Measurements from ENCODE around the gene FIGNL2. TPM values are rescaled to one million over a fixed set of nuclear protein-coding genes. Genes with fewer than 3 reads are reported as not detected.

FIGNL2 gene
- total RNA-seq, 1 experiment from 2014 or later, result not detected

DNA sequence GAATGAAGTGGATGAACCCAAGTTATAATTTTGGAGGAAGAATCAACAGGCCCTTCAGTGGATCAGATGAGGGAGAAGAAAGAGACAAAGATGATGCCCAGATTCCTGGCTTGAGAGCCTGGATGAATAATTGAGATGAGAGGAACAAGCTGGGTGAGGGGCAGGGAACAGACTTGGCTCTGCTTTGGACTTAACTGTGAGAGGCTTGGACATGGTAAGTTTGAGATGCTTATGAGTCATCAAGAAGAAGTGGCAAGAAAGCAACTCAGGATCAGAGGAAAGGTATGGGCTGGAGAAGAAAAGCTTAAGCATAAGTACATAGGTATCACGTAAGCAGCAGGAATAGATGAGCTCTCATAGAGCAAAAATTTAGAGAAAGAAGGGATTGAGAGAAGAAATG lies 55.3 kb downstream of the FIGNL2 start:
- Mint-ChIP-seq H3K36me3 (ENCODE audit: insufficient read depth, unreplicated experiment) (no peaks in the 10 kb centered on the region), H3K9me3 (ENCODE audit: unreplicated experiment) (no peaks in the 10 kb centered on the region), H3K27ac (ENCODE audit: low read depth, unreplicated experiment) (no peak overlapping the region), H3K4me3 (ENCODE audit: unreplicated experiment) (no peak overlapping the region), H3K4me1 (ENCODE audit: insufficient read depth, unreplicated experiment) (peaks cover 4% of the 10 kb centered on the region), H3K27me3 (ENCODE audit: insufficient read depth, unreplicated experiment) (no peaks in the 10 kb centered on the region)
- peak; percentile 9 for DNase-seq (ENCODE audit: unreplicated experiment)
- ChIA-PET CTCF (no interaction called here), POLR2A (no interaction called here)
- no TSS peak for BruUV-seq (replicated peaks)
- TF ChIP-seq, protein P1, sequence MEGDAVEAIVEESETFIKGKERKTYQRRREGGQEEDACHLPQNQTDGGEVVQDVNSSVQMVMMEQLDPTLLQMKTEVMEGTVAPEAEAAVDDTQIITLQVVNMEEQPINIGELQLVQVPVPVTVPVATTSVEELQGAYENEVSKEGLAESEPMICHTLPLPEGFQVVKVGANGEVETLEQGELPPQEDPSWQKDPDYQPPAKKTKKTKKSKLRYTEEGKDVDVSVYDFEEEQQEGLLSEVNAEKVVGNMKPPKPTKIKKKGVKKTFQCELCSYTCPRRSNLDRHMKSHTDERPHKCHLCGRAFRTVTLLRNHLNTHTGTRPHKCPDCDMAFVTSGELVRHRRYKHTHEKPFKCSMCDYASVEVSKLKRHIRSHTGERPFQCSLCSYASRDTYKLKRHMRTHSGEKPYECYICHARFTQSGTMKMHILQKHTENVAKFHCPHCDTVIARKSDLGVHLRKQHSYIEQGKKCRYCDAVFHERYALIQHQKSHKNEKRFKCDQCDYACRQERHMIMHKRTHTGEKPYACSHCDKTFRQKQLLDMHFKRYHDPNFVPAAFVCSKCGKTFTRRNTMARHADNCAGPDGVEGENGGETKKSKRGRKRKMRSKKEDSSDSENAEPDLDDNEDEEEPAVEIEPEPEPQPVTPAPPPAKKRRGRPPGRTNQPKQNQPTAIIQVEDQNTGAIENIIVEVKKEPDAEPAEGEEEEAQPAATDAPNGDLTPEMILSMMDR (IDR thresholded peaks at IDR 0.05; ENCODE audit: unreplicated experiment), result no peak
- intact Hi-C loops (cut with micrococcal nuclease), result no loop called here

DNA sequence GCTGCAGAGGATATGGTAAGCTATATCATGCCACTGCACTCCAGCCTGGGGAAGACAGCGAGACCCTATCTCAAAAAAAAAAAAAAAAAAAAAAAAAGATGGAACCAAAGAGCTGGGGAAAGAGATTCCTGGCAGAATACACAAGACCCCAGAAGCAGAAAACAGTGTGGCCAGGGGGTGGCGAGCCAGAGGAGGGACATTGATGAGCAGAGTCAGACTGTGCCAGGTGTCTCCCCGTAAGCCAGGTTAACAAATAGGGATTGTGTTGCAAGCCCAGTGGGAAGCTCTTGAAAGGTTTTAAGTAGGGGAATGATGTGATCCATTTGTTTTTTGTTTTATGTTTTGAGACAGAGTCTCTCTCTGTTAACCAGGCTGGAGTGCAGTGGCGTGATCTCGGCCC lies 56.1 kb downstream of the FIGNL2 start:
- Mint-ChIP-seq H3K4me3 (ENCODE audit: unreplicated experiment) (no peak overlapping the region), H3K9me3 (ENCODE audit: unreplicated experiment) (no peaks in the 10 kb centered on the region), H3K4me1 (ENCODE audit: insufficient read depth, unreplicated experiment) (peaks cover 4% of the 10 kb centered on the region), H3K27me3 (ENCODE audit: insufficient read depth, unreplicated experiment) (no peaks in the 10 kb centered on the region), H3K27ac (ENCODE audit: low read depth, unreplicated experiment) (no peak overlapping the region), H3K36me3 (ENCODE audit: insufficient read depth, unreplicated experiment) (no peaks in the 10 kb centered on the region)
- TF ChIP-seq, protein P1 (IDR thresholded peaks at IDR 0.05; ENCODE audit: unreplicated experiment), result no peak
- intact Hi-C loops (cut with micrococcal nuclease), result no loop called here
- DNase-seq (ENCODE audit: unreplicated experiment), result no peak
- BruUV-seq (replicated peaks), result no TSS peak
- ChIA-PET POLR2A (interaction anchor here (1.0 kb wide), 1 partner anchor 10 kb away, joined by 3 read pairs; no protein-coding TSS in a partner anchor), CTCF (interaction anchor here (1.1 kb wide), 1 partner anchor 123 kb away, joined by 4 read pairs; no protein-coding TSS in a partner anchor)

DNA sequence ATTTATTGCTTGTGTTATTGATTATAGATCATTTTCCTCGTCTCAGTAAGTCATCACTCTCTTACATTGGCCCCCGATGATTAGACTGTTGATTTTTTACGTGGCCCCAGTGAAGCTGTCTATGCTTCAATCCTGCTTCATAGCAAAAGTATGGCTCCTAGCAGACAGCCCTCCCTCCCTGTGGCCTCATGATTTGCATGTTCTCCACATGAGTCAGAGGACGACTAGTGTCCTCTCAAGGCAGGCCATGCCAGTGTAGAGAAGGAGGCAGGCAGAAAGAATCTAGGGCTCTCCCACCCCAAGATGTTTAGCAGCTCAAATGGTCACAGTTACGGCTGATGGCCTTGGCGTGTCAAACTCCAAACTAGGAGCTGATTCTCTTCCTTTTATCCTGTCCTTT lies 59.6 kb downstream of the FIGNL2 start:
- TF ChIP-seq, protein P1 (IDR thresholded peaks at IDR 0.05; ENCODE audit: unreplicated experiment), result no peak
- Mint-ChIP-seq H3K9me3 (ENCODE audit: unreplicated experiment) (no peaks in the 10 kb centered on the region), H3K27ac (ENCODE audit: low read depth, unreplicated experiment) (no peak overlapping the region), H3K27me3 (ENCODE audit: insufficient read depth, unreplicated experiment) (no peaks in the 10 kb centered on the region), H3K4me3 (ENCODE audit: unreplicated experiment) (no peak overlapping the region), H3K36me3 (ENCODE audit: insufficient read depth, unreplicated experiment) (no peaks in the 10 kb centered on the region), H3K4me1 (ENCODE audit: insufficient read depth, unreplicated experiment) (peaks cover 4% of the 10 kb centered on the region)
- no TSS peak for BruUV-seq (replicated peaks)
- peak; percentile 21 for DNase-seq (ENCODE audit: unreplicated experiment)
- CTCF ChIA-PET, result no interaction called here
- intact Hi-C loops (cut with micrococcal nuclease), result no loop called here
- POLR2A ChIA-PET, result interaction anchor here (0.6 kb wide), 1 partner anchor 8 kb away, joined by 3 read pairs; no protein-coding TSS in a partner anchor

DNA sequence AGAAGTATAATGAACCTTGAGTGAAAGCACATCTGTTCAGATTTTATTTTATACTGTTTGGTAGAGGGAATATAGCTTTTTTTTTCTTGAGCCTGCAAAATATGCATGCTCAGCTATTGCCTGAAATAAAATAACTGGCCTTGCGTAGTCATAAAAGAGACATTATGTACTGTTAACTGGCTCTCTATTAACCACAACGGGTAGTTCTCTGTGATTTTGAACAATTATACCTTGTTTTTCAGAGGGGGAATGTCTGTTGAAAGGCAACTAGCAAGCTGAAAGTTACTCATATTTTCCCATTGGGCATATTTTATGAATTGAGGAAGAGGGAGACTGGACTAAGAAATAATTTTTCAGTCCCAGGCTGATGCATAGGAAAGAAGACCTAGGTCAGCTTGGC lies 62.6 kb downstream of the FIGNL2 start:
- CTCF ChIA-PET, result interaction anchor here (0.9 kb wide), 1 partner anchor 269 kb away, joined by 3 read pairs; no protein-coding TSS in a partner anchor
- Mint-ChIP-seq H3K4me1 (ENCODE audit: insufficient read depth, unreplicated experiment) (no peaks in the 10 kb centered on the region), H3K27me3 (ENCODE audit: insufficient read depth, unreplicated experiment) (peaks cover 11% of the 10 kb centered on the region), H3K27ac (ENCODE audit: low read depth, unreplicated experiment) (no peak overlapping the region), H3K4me3 (ENCODE audit: unreplicated experiment) (no peak overlapping the region), H3K9me3 (ENCODE audit: unreplicated experiment) (no peaks in the 10 kb centered on the region), H3K36me3 (ENCODE audit: insufficient read depth, unreplicated experiment) (no peaks in the 10 kb centered on the region)
- intact Hi-C loops (cut with micrococcal nuclease), result no loop called here
- POLR2A ChIA-PET, result interaction anchor here (0.6 to 0.7 kb wide), 2 partner anchors 18 to 218 kb away, joined by 3 read pairs; no protein-coding TSS in a partner anchor
- TF ChIP-seq, protein P1 (IDR thresholded peaks at IDR 0.05; ENCODE audit: unreplicated experiment), result no peak
- no TSS peak for BruUV-seq (replicated peaks)
- DNase-seq (ENCODE audit: unreplicated experiment), result no peak

Data from MCF 10A (cell line).